ENCODE data around the gene TBCC. TPM values are rescaled to one million over a fixed set of nuclear protein-coding genes. Genes with fewer than 3 reads are reported as not detected.
"Not testable (repeated sequence)": the region's sequence is repeated elsewhere in the genome, so short reads cannot be mapped to it uniquely, and the experiment has no call there.

TBCC gene
- polyA plus RNA-seq, 3 donors: 11.4 to 15.5 (median 12.0) TPM

GRCh38 chr6:42709871-42710270 lies 36.0 kb downstream of the TBCC start:
- no peak overlapping the region for H3K27ac ChIP-seq (ENCODE audit: low read depth, low read length)
- 87 to 97% (median 90%) methylated on average over 6 of the region's 6 CpGs for WGBS, 3 donors

GRCh38 chr6:42708096-42708495 lies 37.8 kb downstream of the TBCC start:
- 88 to 94% (median 92%) methylated on average over 9 to 11 of the region's 11 CpGs for WGBS, 3 donors
- H3K27ac ChIP-seq (ENCODE audit: low read depth, low read length): no peak overlapping the region

GRCh38 chr6:42707595-42707994 lies 38.3 kb downstream of the TBCC start:
- WGBS, 3 donors: 85 to 93% (median 90%) methylated on average over 7 of the region's 7 CpGs
- no peak overlapping the region for H3K27ac ChIP-seq (ENCODE audit: low read depth, low read length)

GRCh38 chr6:42704937-42705374 lies 40.9 kb downstream of the TBCC start:
- WGBS, 3 donors: 75 to 94% (median 90%) methylated on average over 4 of the region's 4 CpGs

GRCh38 chr6:42704251-42704936 lies 41.5 kb downstream of the TBCC start:
- 31 to 69% (median 67%) methylated on average over 24 of the region's 24 CpGs for WGBS, 3 donors
- no peak overlapping the region for H3K27ac ChIP-seq (ENCODE audit: low read depth, low read length)

More at GRCh38 chr6:42704937-42705374, 40.9 kb downstream of the TBCC start:
- no peak overlapping the region for H3K27ac ChIP-seq (ENCODE audit: low read depth, low read length)

GRCh38 chr6:42702786-42703185 lies 43.1 kb downstream of the TBCC start:
- not testable (repeated sequence) for H3K27ac ChIP-seq (ENCODE audit: low read depth, low read length)
- 95 to 96% (median 95%) methylated on average over 3 of the region's 3 CpGs for WGBS, 3 donors

- H3K27ac ChIP-seq (ENCODE audit: low read depth, low read length): no peak overlapping the region
- 47 to 94% (median 87%) methylated on average over 2 of the region's 2 CpGs for WGBS, 3 donors
These were observed 43.7 kb downstream of the TBCC start for GRCh38 chr6:42702200-42702599.

GRCh38 chr6:42698217-42698616 lies 47.7 kb downstream of the TBCC start:
- H3K27ac ChIP-seq (ENCODE audit: low read depth, low read length): no peak overlapping the region
- 82 to 91% (median 86%) methylated on average over 13 of the region's 13 CpGs for WGBS, 3 donors

GRCh38 chr6:42697268-42697655 lies 48.6 kb downstream of the TBCC start:
- WGBS, 3 donors: 87 to 96% (median 87%) methylated on average over 5 of the region's 5 CpGs
- no peak overlapping the region for H3K27ac ChIP-seq (ENCODE audit: low read depth, low read length)

GRCh38 chr6:42696526-42697267 lies 49.2 kb downstream of the TBCC start:
- 70 to 75% (median 71%) methylated on average over 7 of the region's 7 CpGs for WGBS, 3 donors
- H3K27ac ChIP-seq (ENCODE audit: low read depth, low read length): no peak overlapping the region

GRCh38 chr6:42694586-42694985 lies 51.3 kb downstream of the TBCC start:
- H3K27ac ChIP-seq (ENCODE audit: low read depth, low read length): no peak overlapping the region
- 68 to 82% (median 69%) methylated on average over 4 of the region's 4 CpGs for WGBS, 3 donors

Other genes starting within 250 kb of the TBCC start
- 1 to 10 TPM; 6.6 to 9.2 (median 7.6) TPM for gene UBR2, start 182.1 kb downstream of the TBCC start, polyA plus RNA-seq
- gene PRPH2, start 23.5 kb downstream of the TBCC start, polyA plus RNA-seq: under 1 TPM; 0.54 to 0.77 (median 0.67) TPM
- 1 to 10 TPM; 3.5 to 6.3 (median 4.5) TPM for gene BICRAL, start 35.9 kb upstream of the TBCC start, polyA plus RNA-seq
- 10 to 100 TPM; 26.1 to 68.6 (median 54.1) TPM for gene RPL7L1, start 133.5 kb upstream of the TBCC start, polyA plus RNA-seq
- gene PTCRA, start 169.9 kb upstream of the TBCC start, polyA plus RNA-seq: under 1 TPM in 1 of 3 donors, not detected in 2; 0.15 TPM
- 10 to 100 TPM; 19.9 to 61.0 (median 23.6) TPM for gene CNPY3, start 183.4 kb upstream of the TBCC start, polyA plus RNA-seq
- 100 to 1,000 TPM in 1 of 3 donors, 1 to 10 TPM in 1, under 1 TPM in 1; 0.34 to 267 (median 6.0) TPM for gene GNMT, start 214.7 kb upstream of the TBCC start, polyA plus RNA-seq
- 10 to 100 TPM; 11.4 to 21.5 (median 15.0) TPM for gene PEX6, start 233.1 kb upstream of the TBCC start, polyA plus RNA-seq
- 10 to 100 TPM; 17.5 to 31.5 (median 24.2) TPM for gene PPP2R5D, start 238.5 kb upstream of the TBCC start, polyA plus RNA-seq